Measurements from ENCODE around the gene NUP160. TPM values are rescaled to one million over a fixed set of nuclear protein-coding genes. Genes with fewer than 3 reads are reported as not detected.

The NUP160 gene
- total RNA-seq, 1 experiment from 2014 or later, result 53.8 TPM

DNA sequence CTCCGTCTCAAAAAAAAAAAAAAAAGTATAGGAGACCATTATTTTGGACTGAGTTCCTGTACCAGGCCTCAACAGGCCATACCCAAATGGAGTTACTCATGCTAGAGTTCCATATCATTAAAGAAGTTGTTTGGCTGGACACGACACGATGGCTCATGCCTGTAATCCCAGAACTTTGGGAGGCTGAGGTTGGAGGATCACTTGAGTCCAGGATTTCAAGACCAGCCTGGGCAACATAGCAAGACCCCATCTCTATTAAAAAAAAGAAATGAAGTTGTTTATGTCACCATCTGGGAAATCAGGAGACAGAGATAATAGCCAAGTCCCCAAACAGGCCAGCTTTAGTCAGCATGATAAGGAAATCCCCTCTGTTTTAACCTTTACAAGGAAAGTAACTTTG, 74.3 kb downstream of the NUP160 start:
- no peaks in the 10 kb centered on the region for H3K9me2 ChIP-seq (ENCODE audit: insufficient read depth)
- H3K9me3 ChIP-seq (ENCODE audit: control insufficient read depth in 1 of 2, insufficient read depth in 1 of 2, low read depth in 1 of 2, low read length in 2 of 2), result no peaks in the 10 kb centered on the region
- no peak overlapping the region for H3K9ac ChIP-seq (ENCODE audit: low read length)
- POLR2A ChIA-PET, result no interaction called here
- RAD21 ChIA-PET (ENCODE audit: low non-redundant PET in 1 of 2, low total read pairs in 2 of 2, uncharacterized antibody in 2 of 2, unreplicated experiment in 2 of 2), result no interaction called here
- no peak overlapping the region for H3K27ac ChIP-seq (ENCODE audit: low read depth, low read length)
- no TSS peak for BruUV-seq (replicated peaks)
- H2AFZ ChIP-seq (ENCODE audit: low read depth, low read length, poor library complexity, severe bottlenecking), result no peak overlapping the region
- no peak overlapping the region for H3K4me3 ChIP-seq (replicated peaks in 1 of 2; ENCODE audit: low read depth in 1 of 2, low read length in 2 of 2)
- TF ChIP-seq SIN3A (IDR thresholded peaks at IDR 0.05; ENCODE audit: low read depth), result no peak
- no peak for TF ChIP-seq ZNF274 (IDR thresholded peaks at IDR 0.05; ENCODE audit: low read depth, low read length)
- no peak for TF ChIP-seq FOSL1 (IDR thresholded peaks at IDR 0.05; ENCODE audit: low read depth)
- TF ChIP-seq SRF (IDR thresholded peaks at IDR 0.05; ENCODE audit: low read depth), result no peak
- TF ChIP-seq EGR1 (IDR thresholded peaks at IDR 0.05; ENCODE audit: low read depth), result no peak
- no peak for TF ChIP-seq YY1 (IDR thresholded peaks at IDR 0.05; ENCODE audit: extremely low read depth, insufficient replicate concordance, low read depth, low read length)
- TF ChIP-seq CTCF (IDR thresholded peaks at IDR 0.05 in 2 of 3, conservative IDR thresholded peaks at IDR 0.05 in 1 of 3; ENCODE audit: borderline replicate concordance in 1 of 3, insufficient read depth in 1 of 3, low read depth in 2 of 3, low read length in 2 of 3), result no peak
- TF ChIP-seq EZH2phosphoT487 (IDR thresholded peaks at IDR 0.05; ENCODE audit: borderline replicate concordance), result no peak
- no peak for TF ChIP-seq POLR2A (IDR thresholded peaks at IDR 0.05; ENCODE audit: borderline replicate concordance, extremely low read depth, insufficient read depth, insufficient read length)
- TF ChIP-seq CBX3 (IDR thresholded peaks at IDR 0.05; ENCODE audit: low read depth), result no peak
- TF ChIP-seq, protein P1, sequence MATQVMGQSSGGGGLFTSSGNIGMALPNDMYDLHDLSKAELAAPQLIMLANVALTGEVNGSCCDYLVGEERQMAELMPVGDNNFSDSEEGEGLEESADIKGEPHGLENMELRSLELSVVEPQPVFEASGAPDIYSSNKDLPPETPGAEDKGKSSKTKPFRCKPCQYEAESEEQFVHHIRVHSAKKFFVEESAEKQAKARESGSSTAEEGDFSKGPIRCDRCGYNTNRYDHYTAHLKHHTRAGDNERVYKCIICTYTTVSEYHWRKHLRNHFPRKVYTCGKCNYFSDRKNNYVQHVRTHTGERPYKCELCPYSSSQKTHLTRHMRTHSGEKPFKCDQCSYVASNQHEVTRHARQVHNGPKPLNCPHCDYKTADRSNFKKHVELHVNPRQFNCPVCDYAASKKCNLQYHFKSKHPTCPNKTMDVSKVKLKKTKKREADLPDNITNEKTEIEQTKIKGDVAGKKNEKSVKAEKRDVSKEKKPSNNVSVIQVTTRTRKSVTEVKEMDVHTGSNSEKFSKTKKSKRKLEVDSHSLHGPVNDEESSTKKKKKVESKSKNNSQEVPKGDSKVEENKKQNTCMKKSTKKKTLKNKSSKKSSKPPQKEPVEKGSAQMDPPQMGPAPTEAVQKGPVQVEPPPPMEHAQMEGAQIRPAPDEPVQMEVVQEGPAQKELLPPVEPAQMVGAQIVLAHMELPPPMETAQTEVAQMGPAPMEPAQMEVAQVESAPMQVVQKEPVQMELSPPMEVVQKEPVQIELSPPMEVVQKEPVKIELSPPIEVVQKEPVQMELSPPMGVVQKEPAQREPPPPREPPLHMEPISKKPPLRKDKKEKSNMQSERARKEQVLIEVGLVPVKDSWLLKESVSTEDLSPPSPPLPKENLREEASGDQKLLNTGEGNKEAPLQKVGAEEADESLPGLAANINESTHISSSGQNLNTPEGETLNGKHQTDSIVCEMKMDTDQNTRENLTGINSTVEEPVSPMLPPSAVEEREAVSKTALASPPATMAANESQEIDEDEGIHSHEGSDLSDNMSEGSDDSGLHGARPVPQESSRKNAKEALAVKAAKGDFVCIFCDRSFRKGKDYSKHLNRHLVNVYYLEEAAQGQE (IDR thresholded peaks at IDR 0.05; ENCODE audit: low read depth), result no peak
- no peak for TF ChIP-seq ZBTB33 (IDR thresholded peaks at IDR 0.05; ENCODE audit: extremely low read depth, insufficient replicate concordance, low read length)
- no peak for TF ChIP-seq CEBPB (IDR thresholded peaks at IDR 0.05; ENCODE audit: low read depth)
- TF ChIP-seq MAX (IDR thresholded peaks at IDR 0.05), result no peak
- TF ChIP-seq JUND (IDR thresholded peaks at IDR 0.05), result no peak
- no peak for TF ChIP-seq ELF1 (IDR thresholded peaks at IDR 0.05; ENCODE audit: borderline replicate concordance, low read depth)
- no peak for TF ChIP-seq POLR2AphosphoS5 (IDR thresholded peaks at IDR 0.05; ENCODE audit: low read depth, low read length)
- TF ChIP-seq EZH2 (IDR thresholded peaks at IDR 0.05), result no peak
- no peak for TF ChIP-seq ZFX (IDR thresholded peaks at IDR 0.05)
- no peaks in the 10 kb centered on the region for H4K20me1 ChIP-seq (ENCODE audit: insufficient read depth)
- intact Hi-C loops (cut with micrococcal nuclease), result no loop called here
- H3K36me3 ChIP-seq (ENCODE audit: control insufficient read depth in 1 of 2, insufficient read depth in 2 of 2, low read length in 2 of 2), result peaks cover 16 to 23% of the 10 kb centered on the region in 2 experiments
- H3K4me1 ChIP-seq (ENCODE audit: control insufficient read depth in 1 of 2, insufficient read depth in 2 of 2, low read length in 2 of 2), result no peaks in the 10 kb centered on the region; a peak in 1 of 4 replicates
- DNase-seq (ENCODE audit: low read depth, low spot score) (no peak), ATAC-seq (no peak)
- no peak overlapping the region for H3K4me2 ChIP-seq (ENCODE audit: low read length)
- CTCF ChIA-PET, result no interaction called here
- no peaks in the 10 kb centered on the region for H3K79me2 ChIP-seq (ENCODE audit: insufficient read depth, low read length)
- H3K27me3 ChIP-seq (ENCODE audit: insufficient read depth, low read length), result no peaks in the 10 kb centered on the region
